NCI-H146 treated with DMSO at 0.1 percent for 48 hours (cell line): ENCODE data around the gene ERVK3-1.
A peak's percentile ranks its signal among the peaks of the same experiment; 100 is the strongest.

Source experiments
- DNase-seq: peaks from one replicate; lab custom pipeline; 2025; ENCODE audit not compliant: unreplicated experiment; lab: John Stamatoyannopoulos, UW

The ERVK3-1 gene

GRCh38 chr19:58357481-58358145 is 52.4 kb downstream of the ERVK3-1 start:
- DNase-seq, result no peak

DNA sequence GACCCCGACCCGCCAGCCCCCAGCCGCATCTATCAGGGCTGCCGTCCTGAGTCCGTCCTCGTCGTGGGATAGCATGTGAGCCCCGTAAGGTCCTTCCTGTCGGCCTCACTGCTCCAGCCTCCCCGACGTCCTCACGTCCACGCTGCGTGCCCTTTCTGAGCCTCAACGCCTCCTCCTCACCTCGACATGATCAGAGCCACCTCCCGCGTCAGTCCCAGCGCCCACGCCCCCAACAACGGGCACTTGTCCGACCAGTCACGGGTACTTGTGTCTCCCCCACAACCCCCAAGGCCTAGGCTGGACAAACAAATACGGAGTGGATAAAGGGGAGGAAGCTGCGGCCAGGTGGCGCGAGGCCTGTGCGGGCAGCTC is 56.7 kb downstream of the ERVK3-1 start:
- DNase-seq, result peak; percentile 70

- peak; percentile 94 for DNase-seq
These were observed 57.3 kb downstream of the ERVK3-1 start, which contains the start of gene ZNF497 for GRCh38 chr19:58362272-58362994. Gene ZNF497 (minus strand): TSS chr19:58362751. CDS start chr19:58357635, 5,116 bp downstream.

DNA sequence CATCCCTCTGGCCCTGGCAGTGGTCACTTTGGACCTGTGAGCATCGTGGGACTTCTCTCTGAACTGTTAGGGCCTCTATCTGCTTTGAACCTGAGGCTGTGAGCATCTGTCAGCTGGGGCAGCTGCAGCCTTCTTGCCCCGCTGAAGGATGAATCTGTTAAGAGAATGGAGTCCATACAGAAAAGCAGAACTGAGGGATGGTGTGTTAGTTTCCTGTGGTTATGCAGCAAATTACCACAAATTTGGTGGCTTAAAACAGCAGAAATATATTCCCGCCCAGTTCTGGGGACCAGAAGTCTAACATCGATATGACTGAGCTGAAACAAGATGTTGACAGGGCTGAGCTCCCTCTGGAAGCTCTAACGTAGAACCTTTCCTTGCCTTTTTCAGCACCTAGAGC is 59.0 kb downstream of the ERVK3-1 start:
- DNase-seq, result no peak
